Endothelial cell of hepatic sinusoid (primary cell): Measurements from ENCODE around the gene SPAAR.
"Not testable (repeated sequence)": the region's sequence is repeated elsewhere in the genome, so short reads cannot be mapped to it uniquely, and the experiment has no call there.

Experiments
- in situ Hi-C: cut with HindIII; loops from 2 replicates; pipeline ENCODE4 v1.10.0; 2017; ENCODE audit warnings: low sequenced_read_pairs

The SPAAR gene

GRCh38 chr9:35909274-35909673 lies at the start of gene SPAAR:
Gene SPAAR (plus strand): TSS chr9:35909490. CDS start chr9:35910464, 974 bp downstream.
- in situ Hi-C loops = loop anchor here (5.0 kb wide), 1 partner anchor 102 kb away; no protein-coding TSS in a partner anchor

GRCh38 chr9:35859990-35860339 lies 49.3 kb upstream of the SPAAR start:
- in situ Hi-C loops = loop anchor here (10.0 kb wide), 1 partner anchor 115 kb away; the partner anchor contains the start of genes GBA2 and RGP1

- in situ Hi-C loops = loop anchor here (10.0 kb wide), 1 partner anchor 117 kb away; the partner anchor contains the start of genes GBA2 and RGP1
Observed at GRCh38 chr9:35861161-35861897, 48.0 kb upstream of the SPAAR start.

GRCh38 chr9:35862328-35862727 lies 47.0 kb upstream of the SPAAR start:
- in situ Hi-C loops = loop anchor here (10.0 kb wide), 1 partner anchor 118 kb away; the partner anchor contains the start of genes GBA2 and RGP1

- in situ Hi-C loops = loop anchor here (10.0 kb wide), 1 partner anchor 119 kb away; the partner anchor contains the start of genes GBA2 and RGP1
Observed at GRCh38 chr9:35863583-35863982, 45.7 kb upstream of the SPAAR start.

- in situ Hi-C loops = loop anchor here (5.0 to 10.0 kb wide), 3 partner anchors 37 to 120 kb away; partner anchors contain the start of genes FAM221B, GBA2, RGP1 and TMEM8B
Observed at GRCh38 chr9:35864695-35865255, 44.5 kb upstream of the SPAAR start.

- in situ Hi-C loops = loop anchor here (5.0 to 10.0 kb wide), 3 partner anchors 40 to 123 kb away; partner anchors contain the start of genes FAM221B, GBA2, RGP1 and TMEM8B
Observed at GRCh38 chr9:35867538-35867937, 41.8 kb upstream of the SPAAR start.

GRCh38 chr9:35868933-35869332 lies 40.4 kb upstream of the SPAAR start:
- in situ Hi-C loops = loop anchor here (5.0 to 10.0 kb wide), 3 partner anchors 42 to 124 kb away; partner anchors contain the start of genes FAM221B, GBA2, RGP1 and TMEM8B

GRCh38 chr9:35869621-35870216 lies 39.6 kb upstream of the SPAAR start:
- in situ Hi-C loops = loop anchor here (5.0 to 10.0 kb wide), 3 partner anchors 42 to 125 kb away; partner anchors contain the start of genes FAM221B, GBA2, RGP1 and TMEM8B

GRCh38 chr9:35870351-35870923 lies 38.9 kb upstream of the SPAAR start, which contains the start of gene OR13J1:
Gene OR13J1 (minus strand): TSS chr9:35870401. CDS start chr9:35870401, 0 bp downstream.
- in situ Hi-C loops = no loop called here

GRCh38 chr9:35871545-35871944 lies 37.7 kb upstream of the SPAAR start:
- in situ Hi-C loops = no loop called here

- in situ Hi-C loops = no loop called here
Observed at GRCh38 chr9:35872505-35872904, 36.8 kb upstream of the SPAAR start.

GRCh38 chr9:35882263-35882848 lies 26.9 kb upstream of the SPAAR start:
- in situ Hi-C loops = no loop called here

GRCh38 chr9:35882996-35883395 lies 26.3 kb upstream of the SPAAR start:
- in situ Hi-C loops = no loop called here

GRCh38 chr9:35884908-35885307 lies 24.4 kb upstream of the SPAAR start:
- in situ Hi-C loops = not testable (repeated sequence)

- in situ Hi-C loops = no loop called here
Observed at GRCh38 chr9:35891646-35892045, 17.6 kb upstream of the SPAAR start.

GRCh38 chr9:35892051-35892450 lies 17.2 kb upstream of the SPAAR start:
- in situ Hi-C loops = no loop called here

GRCh38 chr9:35896570-35896969 lies 12.7 kb upstream of the SPAAR start:
- in situ Hi-C loops = no loop called here

- in situ Hi-C loops = not testable (repeated sequence)
Observed at GRCh38 chr9:35897376-35898099, 11.8 kb upstream of the SPAAR start.

GRCh38 chr9:35898337-35898736 lies 11.0 kb upstream of the SPAAR start:
- in situ Hi-C loops = no loop called here
